CD4-positive, alpha-beta T cell treated with Interleukin-4 for 1 hour (primary cell): ENCODE results near the gene INTS3.

Source experiments
- DNase-seq, 2 donors: peaks; one replicate each; pipeline ENCODE4 v3.0.0-alpha.2; 2020 to 2022

INTS3 gene

DNA sequence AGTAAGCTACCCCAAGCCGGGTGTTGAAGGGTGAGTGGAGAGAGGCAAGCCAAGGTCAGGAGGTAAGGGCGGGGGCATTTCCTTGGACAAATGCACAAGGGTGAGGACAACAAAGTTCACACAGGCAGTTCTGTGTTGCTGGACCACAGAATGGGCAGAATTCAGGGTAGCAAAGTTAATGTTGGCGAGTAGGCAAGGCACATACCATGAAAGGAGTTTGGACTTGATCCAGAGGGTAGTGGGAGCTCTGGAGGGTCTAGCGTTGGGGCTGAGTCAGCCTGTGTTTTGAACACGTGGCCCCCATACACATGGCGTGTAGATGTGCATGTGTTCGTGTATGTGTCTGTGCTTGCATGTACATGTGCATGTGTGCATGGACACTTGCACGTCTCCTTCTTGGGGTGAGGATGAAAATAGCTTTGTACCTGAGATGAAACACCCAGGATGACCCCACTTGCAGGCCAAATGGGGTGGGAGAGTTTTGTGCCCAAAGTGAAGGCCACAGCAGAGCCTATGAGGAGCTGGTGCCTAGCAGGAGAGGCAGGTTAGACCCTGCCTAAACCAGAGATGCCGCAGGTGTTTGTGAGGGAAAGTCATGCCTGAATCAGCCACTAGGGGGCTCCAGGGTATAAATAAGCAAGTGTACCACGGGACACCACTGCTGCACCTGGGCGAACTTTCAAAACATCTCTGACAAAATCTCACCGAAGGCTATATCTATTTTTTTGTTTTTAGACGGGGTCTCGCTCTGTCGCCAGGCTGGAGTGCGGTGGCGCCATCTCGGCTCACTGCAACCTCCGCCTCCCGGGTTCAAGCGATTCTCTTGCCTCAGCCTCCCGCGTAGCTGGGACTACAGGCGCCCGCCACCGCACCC, 69.2 kb downstream of the INTS3 start:
- peak; percentile 84 to 87 for DNase-seq

GRCh38 chr1:153798468-153798780, 70.6 kb downstream of the INTS3 start:
- DNase-seq: no peak

DNA sequence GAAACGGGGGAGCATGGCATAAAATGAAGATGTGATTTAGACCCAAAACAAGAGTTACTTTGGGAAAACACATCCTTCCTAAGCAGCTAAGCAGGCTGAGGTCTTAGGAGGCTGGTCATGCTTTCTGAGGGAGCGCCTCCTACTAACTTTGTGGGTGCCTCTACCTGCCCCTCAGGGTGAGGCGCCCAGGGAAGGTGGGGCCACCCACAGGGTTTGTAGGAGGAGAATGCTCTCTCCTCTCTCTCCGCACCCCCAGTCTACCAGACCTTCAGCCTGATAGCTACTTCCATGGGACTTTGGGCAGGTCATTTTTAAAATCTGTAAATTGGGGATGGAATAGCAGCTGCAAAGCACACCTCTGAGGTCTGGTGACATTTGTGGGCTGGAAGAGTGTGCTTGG, 71.2 kb downstream of the INTS3 start:
- DNase-seq: no peak

- DNase-seq: no peak
Measured at GRCh38 chr1:153799566-153800465, 72.0 kb downstream of the INTS3 start.

DNA sequence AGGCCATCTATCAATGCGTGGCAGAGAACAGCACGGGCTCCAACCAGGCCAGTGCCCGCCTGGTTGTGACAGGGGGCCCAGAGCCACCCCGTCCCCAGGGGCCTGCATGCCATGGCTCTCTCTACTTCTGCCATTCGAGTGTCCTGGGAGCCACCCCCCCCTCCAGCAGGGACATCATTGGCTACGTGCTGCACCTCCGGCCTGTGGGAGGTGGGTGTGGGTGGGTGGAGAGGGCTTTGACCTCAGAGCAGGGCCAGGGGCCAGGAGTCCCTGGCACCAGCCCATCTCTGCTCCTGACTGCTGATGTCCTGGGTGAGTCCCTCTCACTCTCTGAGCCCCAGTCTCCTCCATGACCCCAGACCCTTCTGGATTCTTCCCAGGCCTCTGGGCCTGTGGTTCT, 72.7 kb downstream of the INTS3 start:
- DNase-seq: no peak

- DNase-seq: no peak
Measured at GRCh38 chr1:153801028-153801625, 73.3 kb downstream of the INTS3 start.

DNA sequence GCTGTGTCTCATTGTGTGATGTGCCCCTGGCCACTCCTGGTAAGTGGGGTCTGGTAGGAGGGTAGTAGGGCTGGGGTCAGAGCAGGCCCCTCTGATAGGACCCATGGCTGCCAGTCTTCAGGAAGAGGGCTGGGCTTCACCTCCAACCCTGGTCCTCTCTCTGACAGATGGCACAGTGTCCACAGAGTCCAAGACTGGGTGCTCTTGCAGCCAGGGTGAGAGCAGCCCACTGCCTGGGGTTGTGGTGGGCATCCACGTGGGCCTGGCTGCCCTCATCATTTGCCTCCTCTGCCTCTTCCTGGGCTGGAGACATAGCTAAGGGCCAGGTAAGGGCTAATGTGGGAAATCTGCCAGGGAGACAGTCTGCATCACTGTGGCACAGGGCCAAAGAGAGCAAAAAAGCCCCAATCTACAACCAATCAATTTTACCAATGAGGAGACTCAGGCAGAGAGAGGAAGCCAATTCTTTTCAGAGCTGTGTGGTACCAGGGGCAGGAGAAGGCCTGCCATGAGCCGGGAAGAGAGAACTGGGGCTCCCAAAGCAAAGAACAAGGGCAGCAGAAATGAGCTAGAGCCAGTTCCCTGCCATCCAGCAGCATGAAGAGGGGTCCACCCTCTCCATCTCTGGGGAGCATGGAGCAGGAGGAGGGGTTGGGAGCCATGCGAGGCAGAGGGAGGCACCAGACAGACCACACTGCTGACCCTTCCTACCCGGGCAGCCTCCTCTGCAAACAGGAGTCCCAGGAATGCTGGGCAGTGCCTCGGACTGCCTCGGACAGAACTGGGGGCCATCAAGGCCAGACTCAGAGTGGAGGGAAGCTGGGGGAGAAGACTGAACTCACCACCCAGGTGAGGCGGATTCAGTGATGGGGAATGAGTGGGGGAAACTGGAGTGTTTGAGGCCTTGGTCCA, 74.2 kb downstream of the INTS3 start:
- DNase-seq: no peak

- no peak for DNase-seq
Measured at GRCh38 chr1:153803470-153804056, 75.7 kb downstream of the INTS3 start.

DNA sequence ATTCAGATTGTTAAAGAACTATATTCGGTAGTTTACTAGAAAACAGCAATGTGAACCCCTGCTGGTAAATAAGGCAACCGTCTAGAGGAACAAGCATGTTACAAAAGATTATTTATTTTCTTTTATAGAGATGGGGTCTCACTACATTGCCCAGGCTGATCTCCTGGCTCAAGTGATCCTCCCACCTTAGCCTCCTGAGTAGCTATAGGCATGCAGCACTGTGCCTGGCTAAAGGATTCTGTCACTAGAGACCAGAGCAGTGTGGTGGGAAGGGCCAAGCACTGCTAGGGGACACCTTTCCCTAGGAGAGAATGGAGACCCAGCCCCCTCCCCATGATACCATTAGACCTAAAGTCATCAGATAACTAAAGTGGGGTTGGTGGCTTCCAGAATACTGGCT, 76.3 kb downstream of the INTS3 start:
- no peak for DNase-seq

DNA sequence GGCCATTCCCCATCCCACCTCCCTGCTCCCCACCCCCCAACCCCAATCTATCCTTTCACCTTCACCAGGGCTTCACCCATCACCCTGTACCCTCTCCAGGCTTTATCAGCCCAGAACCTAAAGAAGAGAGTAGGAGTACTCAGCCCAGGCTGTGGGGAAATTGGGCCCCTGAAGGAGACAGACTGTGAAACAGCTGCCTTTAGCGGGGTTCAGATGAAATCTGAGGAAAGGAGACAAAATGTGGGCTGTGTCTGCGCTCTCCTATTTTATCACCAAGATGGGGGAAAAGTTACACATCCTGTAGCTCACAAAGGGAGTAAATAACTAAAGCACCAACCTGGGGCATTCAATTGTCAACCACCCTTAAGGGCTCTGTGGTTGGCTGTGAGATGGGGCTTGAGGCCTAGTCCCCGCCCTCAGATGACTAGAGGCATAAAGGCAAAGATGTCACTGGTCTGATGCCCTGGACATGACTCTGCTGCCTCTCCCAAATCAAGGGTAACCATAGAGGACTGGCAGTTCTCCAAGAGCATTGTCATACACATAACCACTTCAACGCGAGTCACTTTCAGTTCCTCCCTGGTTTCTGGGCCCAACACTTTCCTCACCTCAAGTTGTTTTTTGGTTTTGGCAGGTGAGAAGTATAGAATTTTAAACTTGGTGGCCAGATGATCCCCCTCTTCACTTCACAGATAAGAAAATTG, 77.3 kb downstream of the INTS3 start:
- DNase-seq: peak; percentile 86 to 88

DNA sequence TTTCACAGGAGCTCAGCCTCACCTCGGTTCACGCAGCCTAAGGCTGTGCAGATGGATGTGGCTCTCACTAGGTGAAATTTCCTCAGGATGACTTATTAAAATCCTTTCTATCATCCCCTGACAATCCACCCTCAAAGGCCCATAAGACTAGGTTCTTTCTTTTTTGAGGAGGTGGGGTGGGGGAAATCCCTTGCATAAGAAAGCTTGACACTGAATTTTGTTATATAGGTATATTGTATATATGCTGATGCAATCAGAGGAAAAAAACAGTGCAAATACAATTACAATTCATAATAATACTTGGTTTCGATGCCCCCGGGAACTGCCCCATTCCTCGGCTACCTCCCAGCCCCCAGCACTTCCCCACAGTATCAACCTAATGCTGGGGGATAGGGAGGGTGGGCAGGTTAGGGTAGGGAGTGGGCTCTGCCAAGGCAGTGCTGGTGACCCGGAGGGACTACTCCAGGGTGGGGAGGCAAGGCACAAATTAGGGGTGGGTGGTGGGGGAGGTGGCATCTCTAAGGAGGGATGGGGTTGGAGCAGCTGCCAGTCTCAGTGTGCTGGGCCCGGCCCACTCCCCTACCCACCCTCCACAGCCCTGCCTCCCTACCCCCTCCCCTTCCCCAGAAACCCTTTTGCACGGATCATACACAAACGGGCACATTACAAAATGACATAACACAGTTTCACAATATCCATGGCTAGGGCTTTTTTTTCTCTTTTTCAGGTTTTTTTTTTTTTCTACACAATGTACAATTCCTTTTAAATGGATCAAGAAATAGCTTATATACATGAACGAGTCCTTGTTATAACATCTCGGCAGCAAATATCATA, 78.3 kb downstream of the INTS3 start:
- DNase-seq: no peak

DNA sequence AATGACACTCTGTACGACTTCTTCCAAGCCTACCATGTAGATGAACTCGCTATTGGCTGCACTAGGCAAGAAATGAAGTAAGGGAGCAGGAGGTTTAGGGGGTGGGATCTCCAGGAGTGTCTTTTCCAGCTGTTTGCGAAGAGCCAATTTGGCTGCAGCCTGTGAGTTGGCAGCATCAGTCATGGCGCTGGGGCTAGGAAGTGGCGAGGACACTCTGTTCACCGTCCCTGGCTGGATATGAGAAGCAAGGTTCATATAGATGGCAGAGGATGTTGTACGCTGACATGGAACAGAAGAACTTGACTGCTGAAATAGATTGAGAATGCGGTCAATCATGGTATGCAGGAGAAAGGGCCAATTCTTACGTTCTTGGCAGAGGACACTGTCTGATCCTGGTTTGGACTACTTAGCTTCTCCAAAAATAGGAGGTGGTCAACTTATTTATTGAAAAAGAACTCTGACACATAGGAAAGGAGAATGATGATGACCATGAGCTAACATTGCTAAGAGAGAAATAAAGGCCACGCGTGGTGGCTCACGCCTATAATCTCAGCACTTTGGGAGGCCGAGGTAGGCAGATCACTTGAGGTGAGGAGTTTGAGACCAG, 88.5 kb downstream of the INTS3 start:
- DNase-seq: no peak

- no peak for DNase-seq
Measured at GRCh38 chr1:153818876-153819275, 91.0 kb downstream of the INTS3 start.
